Stimulated activated CD4-positive, alpha-beta T cell treated with anti-CD3 and anti-CD28 coated beads, Interleukin-12 subunit alpha, Interleukin-12 subunit beta, amount 100 ng/mL, for 24 hours (primary cell): Measurements from ENCODE around the gene CREB3L4.
A peak's percentile ranks its signal among the peaks of the same experiment; 100 is the strongest.

ENCODE experiments used
- DNase-seq, 2 experiments: peaks; one replicate each; pipeline ENCODE4 v3.0.0-alpha.2; 2020; ENCODE audit warnings: low read depth in 2 of 2

The CREB3L4 gene

DNA sequence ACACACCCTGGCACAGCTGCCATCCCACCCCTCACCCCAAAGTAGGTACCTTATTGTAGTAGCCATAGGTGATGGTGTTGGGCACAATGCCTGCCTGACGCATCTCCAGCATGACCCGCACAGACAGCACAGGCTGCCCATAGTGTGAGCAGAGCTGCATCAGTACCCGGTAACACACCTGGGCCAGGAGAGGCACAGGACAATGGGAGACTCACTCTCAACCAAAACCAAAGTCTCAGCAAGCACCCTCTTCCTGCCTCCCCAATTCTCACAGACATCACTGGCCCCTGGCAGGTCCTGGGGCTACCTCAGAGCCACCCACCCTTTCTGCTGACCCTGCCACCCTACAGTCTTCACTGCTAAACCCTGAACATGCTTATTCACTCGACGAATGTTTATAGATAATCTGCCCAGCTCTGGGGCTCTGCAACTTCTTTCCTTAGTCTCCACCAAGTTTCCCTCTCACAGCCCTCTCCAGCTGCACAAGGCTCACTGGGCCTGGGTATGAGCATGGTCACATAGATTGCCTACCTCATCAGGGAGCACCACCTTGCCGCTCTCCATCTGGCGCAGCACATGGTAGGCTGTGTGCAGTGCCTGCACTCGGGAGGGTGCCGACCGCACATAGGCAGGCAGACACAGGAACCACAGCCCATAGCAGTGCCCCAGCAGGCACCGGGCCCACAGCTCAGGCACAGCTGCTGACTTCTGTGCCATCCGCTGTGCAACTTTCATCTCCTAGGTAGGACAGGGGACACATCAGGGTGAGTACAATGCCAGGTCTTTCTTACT lies 31.5 kb upstream of the CREB3L4 start:
- DNase-seq: no peak

DNA sequence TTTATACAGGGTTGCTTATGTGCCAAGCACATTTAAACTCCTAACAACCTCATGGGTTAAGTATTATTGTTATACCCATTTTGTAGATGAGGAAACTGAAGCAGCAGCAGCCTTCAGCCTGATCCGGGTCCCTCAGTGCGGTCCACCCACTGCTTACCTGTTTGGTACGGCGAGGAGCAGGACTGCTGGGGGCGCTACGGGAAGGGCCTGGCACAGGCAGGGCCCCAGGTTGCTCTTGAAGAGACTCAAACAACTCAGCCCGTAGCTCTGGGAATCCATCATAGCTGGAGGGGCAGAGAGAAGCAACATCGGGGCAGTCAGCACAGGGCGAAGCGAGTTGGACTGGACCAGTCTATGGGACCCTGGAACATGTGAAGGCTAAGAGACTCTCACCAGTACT lies 30.4 kb upstream of the CREB3L4 start:
- no peak for DNase-seq

DNA sequence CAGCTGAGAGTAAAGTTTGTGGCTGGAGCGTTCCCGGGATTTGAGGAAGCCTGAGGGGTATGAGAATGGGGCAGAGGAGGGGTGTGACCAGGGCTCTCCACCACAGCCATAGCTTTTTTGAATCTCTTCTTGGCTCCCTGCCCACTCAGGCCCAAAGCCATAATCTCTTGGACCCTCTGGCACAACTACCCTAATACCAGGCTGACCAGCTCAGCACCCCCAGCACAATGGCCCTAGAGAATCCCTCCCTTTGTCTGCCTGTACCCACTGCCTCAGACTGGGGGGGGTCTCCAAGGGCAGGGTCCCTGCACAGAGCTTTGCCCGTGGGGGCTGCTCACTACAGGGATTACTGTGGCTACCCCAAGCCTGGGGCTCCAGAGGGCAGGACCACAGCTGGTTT lies 28.7 kb upstream of the CREB3L4 start:
- no peak for DNase-seq

DNA sequence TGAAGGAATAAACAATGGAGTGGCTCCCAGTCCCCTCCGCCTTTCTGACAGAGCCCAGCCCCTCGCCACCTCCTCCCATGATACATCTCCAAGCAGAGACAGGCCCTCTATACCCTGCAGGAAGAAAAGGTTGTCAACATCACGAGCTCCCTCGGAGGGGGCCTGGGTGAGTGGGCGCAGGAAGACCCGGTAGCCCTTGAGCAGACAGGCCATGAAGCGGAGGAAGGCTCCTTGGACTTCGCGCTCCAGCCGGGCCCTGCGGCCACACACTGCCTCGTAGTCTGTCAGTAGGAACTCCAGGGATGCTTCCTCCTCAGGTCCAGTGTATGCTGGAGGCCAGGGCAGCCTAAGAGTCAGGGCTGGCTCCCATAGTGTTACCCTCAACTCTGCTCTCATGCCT lies 28.2 kb upstream of the CREB3L4 start:
- no peak for DNase-seq

DNA sequence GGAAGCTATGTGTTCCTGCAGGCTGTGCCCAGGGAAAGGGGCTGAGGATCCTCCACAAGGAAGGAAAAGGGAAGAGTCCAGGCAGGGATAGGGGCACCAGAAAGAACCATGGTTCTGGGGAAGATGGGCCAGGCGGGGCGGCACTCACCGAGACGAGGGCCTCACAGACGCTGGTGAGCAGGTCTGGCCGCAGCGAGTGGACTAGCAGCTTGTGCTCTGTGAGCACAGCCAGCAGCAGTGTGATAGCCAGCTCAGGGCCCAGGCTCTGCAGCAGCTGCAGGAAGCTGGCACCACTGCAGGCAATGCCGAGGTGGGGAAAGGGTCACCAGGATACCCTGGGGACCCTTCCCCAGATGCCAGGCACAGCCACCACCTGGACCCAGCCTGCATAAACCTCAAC lies 26.9 kb upstream of the CREB3L4 start:
- DNase-seq: no peak

DNA sequence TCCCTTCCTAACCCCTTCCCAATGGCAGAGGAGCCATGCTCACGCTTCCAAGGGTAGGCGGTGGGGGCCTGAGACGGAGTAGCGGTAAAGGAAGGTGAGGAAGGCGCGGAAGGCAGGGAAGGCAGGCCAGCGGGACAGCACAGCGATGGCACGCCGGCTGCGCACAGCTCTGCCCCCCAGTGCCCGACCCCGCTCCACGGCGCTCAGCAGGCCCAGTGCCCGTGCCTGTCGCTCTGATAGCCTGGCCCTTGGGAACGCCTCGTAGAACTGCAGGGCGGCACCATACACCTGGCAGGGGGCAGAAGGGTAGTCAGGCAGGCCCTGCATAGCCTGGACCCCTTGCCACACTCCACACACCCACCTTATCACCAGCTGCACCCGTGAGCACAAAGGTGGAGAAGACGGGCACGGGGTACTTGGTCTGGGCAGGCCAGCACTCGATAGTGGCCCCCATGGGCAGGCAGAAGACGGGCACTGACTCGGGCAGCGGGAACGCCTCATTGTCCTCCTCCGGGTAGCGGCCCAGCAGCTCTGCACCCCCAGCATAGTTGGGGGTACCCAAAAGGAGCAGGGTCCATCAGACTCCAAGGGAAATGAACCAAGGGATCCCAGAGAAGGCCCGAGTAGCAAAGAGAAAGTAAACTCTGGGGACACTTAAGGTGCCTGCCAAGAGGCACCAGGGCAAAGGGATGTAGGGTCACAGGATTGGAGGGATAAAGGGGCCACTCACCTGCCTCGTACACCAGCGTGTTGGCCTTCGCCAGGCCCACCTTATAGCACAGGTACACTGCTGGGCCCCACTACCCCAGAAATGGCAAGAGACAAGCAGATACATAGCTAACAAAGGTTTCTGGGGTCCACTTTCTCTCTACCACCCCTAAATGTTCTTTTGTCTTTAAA lies 25.6 kb upstream of the CREB3L4 start:
- DNase-seq: no peak

DNA sequence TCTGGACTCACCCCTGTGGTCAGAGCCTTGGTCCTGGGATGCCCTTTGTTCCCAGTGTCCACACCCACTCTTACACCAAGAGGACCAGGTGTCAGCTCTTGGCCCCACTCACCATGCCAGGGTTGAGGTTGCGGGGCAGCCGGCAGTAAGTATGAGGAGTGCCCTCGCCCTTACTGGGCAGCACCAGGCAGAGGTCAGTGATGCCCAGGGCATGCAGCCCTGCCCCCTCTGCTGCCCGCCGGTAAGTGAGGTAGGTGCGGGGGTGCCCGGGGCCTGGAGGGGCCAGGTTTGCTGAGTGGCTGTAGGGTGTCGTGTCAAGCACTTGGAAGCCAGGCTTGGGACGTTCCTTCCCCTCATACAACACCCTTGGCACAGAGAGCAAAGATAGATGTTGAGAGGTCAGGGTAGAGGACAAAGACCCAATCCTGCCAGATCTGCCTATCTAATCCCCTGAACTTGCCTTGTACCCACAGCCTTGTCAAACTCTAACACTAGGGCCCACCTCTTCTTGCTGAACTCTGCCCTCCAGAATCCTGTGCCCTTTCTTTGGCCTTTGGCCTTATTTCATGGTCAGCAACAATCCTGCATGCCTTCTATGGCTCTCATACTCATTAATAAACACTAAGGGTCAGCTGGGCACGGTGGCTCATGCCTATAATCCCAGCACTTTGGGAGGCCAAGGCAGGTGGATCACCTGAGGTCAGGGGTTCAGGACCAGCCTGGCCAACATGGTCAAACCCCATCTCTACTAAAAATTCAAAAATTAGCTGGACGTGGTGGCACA lies 24.7 kb upstream of the CREB3L4 start:
- no peak for DNase-seq

DNA sequence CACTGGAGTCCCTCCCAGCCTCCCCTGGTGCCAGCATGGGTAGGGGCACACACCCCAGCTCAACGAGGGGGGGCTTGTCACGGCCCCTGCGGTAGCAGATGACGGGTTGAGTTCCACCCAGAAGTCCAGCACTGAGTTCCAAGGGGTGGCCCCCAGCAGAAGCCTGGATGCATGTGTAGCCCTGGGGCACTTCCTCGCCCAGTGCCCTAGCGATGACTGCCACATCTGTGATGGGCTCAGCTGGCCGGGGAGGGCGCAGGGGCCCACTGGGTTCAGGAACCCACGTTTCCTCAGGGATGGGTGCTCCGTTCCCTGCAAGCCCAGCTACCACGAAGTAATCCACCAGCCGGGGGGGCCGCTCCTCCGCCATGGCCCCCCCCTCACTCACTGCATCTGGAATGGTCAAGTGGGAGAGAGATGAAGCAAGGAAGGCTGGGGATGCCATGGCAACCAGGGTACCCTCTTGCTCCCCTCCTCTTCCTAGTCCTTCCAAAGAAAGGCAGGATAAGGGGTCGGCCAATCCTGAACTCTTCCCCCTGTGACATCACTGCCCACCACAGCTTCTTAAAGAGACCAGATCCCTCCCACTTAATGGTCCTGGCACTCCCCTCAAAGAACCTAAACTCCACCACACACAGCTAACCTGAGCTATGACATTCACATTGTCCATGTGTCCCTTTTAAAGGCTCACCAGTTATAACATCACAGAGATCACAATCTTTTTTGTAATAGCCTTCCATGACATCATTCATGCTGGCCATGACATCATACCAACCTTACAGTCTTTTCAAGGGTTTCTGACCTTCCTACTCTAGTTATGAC lies 23.5 kb upstream of the CREB3L4 start:
- no peak for DNase-seq

DNA sequence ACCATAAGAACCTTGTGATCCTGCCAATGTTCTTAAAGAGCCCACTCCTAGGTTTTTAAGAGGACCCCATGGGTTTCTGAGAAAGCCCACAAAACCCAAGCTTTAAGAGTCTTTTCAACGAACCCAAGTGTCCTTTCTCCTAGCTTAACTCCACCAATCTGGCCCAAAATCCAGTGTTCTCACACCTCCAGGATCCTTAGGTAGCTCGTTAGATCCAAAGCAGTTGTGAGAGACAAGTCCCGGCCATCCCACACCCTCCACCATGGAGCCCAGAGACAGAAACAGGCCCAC lies 22.9 kb upstream of the CREB3L4 start:
- no peak for DNase-seq

DNA sequence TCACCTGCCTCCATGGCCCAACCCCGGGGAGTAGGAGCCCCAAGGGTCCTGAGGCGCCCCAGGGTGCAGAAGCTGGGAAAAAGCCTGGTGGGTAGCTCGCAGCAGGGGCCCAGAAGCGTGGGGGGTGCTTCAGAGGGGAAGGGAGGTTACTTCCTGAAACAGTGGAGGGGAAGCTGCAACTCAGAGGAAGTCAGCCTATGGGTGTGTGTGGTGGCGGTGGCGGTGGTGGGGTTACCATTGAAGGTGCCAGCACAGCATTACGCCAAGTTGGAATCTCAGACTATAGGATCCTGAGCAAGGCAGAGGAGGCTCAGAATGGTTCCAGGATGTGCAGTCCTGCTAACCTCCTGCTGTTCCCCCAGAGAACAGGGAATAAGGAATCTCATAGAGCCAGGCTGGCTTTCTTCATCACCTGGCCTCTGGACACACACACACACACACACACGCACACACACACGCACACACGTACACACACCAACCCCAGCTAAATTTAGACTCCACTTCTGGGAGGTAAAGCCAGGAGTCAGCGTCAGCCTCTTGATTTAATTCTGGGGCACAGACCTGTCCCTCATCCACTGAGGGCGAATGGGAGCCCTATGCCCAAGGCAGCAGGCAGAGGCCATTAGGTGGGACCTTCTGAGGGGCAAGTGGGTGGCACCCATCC lies 22.4 kb upstream of the CREB3L4 start:
- peak; percentile 48 to 67 for DNase-seq

DNA sequence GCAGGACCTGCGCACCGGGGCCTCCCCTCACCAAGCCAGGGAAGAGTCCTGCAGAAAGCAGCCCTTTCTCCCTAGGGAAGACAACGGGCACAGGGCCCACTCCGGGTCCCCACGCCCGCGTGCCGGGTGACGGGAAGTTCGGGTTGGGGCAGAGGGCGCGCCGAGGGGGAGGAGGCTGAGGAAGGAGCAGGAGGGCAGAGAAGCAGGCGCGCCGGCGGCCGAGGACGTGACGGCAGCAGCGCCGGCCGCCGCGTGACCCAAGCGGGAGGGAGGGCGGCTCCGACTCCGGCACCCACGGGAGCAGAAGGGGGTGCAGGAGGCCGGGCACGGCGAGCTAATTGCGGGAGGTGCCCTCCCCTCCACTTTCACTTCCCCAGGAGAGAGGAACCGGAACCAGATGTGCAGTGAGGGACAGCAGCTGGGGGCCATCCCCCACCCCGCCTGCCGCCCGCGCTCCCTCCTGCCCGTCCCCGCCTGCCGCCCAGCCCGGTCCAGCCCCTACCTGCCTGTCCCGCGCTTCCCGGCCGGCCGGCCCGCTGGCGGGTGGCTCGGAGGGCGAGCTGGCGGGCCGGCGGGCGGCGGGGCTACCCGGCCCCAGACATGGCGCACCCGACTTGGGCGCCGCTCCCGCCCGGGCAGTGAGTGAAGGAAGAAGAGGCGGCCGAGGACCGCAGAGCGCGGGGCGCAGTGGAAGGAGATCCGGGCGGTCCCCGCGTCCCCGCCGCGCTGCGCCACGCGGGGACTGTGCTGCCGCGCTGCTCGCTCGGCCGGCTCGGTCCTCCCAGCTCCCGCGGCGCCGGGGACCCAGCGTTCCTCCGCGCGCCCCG lies 21.7 kb upstream of the CREB3L4 start:
- peak; percentile 45 to 58 for DNase-seq

DNA sequence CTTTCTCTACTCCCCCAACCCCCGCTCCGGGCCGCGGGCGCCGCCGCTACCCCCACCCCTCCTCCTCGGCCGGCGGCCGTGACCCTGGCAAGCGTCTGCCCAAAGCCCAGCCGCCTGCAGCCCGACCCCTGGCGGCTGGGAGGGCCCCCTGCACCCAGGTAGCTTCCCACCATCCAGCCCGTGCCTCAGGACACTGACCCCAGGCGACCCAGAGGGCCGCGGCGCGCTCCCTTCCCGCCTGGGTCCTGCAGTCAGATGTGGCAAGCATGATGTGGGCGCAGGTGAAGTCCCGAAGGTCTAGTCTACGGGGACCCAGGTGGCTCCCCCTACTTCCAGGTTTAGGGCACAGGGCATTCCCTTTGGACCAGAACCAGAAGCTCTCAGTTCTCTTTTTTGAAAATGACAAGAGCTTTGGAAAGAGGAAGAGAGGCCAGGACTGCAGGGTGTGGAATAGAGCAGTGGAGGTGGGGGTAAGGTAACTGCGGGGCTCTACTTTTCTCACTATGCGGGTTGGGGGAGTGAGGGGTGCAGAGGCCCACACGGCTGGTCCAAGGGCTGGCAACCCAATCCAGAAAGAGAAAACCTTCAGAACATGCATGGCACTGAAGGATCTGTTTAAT lies 21.0 kb upstream of the CREB3L4 start, which contains the start of gene DENND4B:
Gene DENND4B (minus strand): TSS at position 97 of the 620 bp plus-strand sequence. CDS start 2,344 bp downstream, outside the sequence.
- DNase-seq: peak; percentile 60 to 66

DNA sequence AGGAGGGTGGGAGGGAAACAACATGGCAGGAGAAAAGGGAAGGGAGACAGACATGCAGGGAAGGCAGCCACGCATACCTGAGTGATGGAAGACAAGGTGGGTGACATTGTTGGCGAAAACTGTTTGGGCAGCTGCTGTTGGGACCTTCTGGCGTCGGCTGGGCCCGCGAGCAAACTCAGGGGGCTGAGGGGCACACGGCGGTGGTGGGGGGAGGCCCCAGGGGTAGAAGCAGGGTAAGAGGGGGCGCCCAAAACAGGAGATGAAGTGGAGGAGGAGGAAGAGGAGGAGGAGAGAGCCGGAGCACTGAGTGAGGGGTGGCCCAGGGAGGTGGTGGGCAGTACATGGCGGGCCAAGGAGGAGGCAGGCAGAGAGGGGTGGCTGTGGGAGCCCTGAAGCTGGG lies 16.5 kb upstream of the CREB3L4 start:
- DNase-seq: no peak

DNA sequence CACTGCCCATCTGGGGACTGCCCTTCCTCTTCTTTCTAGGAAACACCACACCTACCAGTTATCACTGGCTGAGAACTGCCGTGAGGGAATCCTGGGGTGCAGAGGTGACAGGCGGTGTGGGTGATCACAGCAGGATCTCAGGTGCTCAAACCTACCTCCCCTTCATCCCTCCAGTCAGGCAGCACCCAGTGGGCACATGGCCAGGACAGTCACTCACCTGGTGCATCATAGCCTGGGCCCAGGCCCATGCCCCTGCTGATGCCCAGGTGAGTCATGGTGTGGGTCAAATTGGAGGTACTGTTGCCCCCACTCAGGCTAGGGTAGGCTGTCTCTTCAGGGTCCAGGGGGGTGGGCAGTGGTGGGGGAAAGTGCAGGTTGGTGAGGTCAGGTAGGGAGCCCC lies 15.9 kb upstream of the CREB3L4 start:
- no peak for DNase-seq

DNA sequence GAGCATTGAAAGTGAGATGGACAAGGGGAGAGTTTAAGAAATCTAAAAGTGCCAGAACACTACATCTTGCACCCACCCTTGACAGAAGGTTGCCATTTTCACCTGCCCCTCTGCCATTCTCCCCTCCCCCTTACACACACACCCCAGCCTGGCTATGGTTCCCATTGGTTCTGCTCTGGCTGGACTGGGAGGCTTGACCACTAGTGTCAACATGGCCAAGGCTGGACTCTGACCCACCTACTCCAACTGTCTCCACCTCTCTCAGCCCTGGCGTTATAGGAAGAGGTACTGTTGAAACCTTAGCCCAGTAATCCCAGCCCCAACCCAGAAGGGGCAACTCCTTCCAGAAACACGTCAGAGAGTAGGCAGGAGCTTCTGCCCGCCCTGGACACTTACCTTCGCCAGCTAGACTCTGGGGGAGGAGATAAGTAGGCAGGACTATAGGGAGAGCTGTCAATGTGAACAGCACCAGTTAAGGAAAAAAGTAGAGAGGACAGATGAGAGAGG lies 13.8 kb upstream of the CREB3L4 start:
- no peak for DNase-seq

DNA sequence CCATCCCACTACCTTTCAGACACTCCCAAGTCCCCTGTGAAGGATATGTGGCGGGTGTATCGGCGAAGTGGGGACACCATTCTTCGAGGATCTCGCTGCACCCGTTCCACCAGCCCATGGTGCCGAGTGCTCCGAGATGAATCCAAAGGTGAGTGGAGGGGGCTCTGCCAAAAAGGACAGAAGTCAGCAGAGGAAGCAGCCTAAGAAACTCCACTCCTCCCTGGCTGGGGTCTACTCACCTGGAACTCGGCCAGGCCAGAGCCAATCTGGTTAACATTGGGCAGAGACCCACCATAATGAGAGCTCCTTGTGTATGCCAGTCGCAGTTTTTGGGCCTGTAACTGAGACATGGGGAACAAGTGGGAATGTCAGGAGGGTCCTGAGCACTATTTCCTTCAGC lies 12.9 kb upstream of the CREB3L4 start:
- no peak for DNase-seq

DNA sequence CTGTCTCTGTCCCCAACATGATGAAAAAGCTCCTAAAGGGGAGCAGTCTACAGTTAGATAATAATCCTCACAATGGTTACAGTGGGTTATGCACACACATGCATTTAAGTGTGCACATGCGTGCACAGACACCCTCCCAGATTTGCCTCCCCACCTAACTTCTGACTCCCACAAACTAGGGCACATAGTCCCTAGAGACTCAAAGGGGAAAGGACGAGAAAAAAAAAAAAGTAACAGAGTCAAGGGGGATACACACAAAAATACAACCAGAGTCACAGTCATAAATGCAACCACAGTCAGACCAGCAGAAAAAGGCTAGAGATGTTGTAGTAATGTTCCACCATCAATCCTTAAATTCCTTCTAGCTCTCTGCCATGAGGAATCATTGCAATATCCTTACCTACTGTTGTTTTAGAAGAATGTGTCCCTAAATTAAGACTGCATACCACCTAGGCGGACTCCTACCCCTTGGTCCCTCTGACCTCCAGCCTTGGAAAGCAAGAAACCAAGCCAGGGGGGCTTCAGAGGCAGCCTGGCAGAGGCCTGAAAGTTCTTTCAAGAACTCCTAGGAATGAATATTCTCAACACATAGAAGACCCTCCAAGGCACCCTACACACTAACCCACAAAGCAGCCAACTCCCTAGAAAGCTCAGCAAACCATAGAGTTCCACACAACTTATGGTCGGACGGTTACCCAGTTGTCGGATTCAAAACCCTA lies 10.5 kb upstream of the CREB3L4 start:
- no peak for DNase-seq

DNA sequence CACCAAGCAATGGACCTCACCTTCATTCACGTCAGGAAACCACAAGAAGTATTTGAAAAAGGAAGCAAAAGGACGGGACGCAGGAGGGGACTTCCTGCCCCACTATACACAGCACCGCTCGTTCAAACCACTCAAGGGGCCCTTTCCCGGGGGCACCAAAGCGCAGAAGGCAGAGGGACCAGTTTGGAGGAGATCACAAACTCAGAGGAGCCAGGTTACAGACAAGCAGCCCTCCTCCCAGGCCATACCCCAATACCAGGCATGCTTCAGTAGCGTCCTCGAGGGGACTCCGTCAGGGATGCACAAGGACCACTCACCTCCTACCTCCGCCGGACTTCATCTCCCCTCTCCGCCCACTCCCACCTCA lies 10.0 kb upstream of the CREB3L4 start:
- no peak for DNase-seq
